ENCODE data around the gene ZNF276. TPM values are rescaled to one million over a fixed set of nuclear protein-coding genes. Genes with fewer than 3 reads are reported as not detected.

Gene ZNF276
- total RNA-seq, 1 donor from 2014 or later: 25.4 TPM

DNA sequence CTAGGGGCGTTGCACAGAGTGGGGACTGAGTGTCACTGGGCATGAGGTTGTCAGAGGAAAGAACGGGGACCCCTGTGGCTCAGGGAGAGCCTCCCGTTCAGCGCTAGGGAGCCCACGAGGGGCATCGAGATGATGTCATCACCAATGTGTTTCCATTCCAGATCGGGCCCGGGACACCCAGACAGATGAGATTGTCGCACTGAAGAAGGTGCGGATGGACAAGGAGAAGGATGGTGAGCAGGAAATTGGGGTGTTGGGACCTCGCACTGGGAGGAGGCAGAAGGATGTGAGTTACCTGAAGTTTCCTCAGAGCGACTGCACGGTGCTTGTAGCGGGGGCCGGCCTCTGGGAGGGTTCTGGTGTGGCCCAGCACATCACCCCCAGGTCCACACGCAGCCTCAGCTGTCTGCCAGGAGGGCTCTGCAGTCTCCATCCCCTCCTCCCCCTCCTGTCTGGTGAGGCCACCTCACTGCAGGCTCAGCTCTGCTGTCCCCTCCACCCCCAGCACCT, 30.9 kb upstream of the ZNF276 start:
- Mint-ChIP-seq H3K4me3 (ENCODE audit: unreplicated experiment) (peak overlapping the region; percentile 77), H3K4me1 (ENCODE audit: unreplicated experiment) (peaks cover 6% of the 10 kb centered on the region), H3K9me3 (ENCODE audit: unreplicated experiment) (no peaks in the 10 kb centered on the region), H3K27me3 (ENCODE audit: unreplicated experiment) (peaks cover 17% of the 10 kb centered on the region), H3K36me3 (ENCODE audit: low read depth, unreplicated experiment) (peaks cover 22% of the 10 kb centered on the region), H3K27ac (ENCODE audit: unreplicated experiment) (peak overlapping the region; percentile 18)
- TF ChIP-seq, protein P1, sequence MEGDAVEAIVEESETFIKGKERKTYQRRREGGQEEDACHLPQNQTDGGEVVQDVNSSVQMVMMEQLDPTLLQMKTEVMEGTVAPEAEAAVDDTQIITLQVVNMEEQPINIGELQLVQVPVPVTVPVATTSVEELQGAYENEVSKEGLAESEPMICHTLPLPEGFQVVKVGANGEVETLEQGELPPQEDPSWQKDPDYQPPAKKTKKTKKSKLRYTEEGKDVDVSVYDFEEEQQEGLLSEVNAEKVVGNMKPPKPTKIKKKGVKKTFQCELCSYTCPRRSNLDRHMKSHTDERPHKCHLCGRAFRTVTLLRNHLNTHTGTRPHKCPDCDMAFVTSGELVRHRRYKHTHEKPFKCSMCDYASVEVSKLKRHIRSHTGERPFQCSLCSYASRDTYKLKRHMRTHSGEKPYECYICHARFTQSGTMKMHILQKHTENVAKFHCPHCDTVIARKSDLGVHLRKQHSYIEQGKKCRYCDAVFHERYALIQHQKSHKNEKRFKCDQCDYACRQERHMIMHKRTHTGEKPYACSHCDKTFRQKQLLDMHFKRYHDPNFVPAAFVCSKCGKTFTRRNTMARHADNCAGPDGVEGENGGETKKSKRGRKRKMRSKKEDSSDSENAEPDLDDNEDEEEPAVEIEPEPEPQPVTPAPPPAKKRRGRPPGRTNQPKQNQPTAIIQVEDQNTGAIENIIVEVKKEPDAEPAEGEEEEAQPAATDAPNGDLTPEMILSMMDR (IDR thresholded peaks at IDR 0.05; ENCODE audit: unreplicated experiment): no peak
- no peak for DNase-seq (ENCODE audit: low spot score)

DNA sequence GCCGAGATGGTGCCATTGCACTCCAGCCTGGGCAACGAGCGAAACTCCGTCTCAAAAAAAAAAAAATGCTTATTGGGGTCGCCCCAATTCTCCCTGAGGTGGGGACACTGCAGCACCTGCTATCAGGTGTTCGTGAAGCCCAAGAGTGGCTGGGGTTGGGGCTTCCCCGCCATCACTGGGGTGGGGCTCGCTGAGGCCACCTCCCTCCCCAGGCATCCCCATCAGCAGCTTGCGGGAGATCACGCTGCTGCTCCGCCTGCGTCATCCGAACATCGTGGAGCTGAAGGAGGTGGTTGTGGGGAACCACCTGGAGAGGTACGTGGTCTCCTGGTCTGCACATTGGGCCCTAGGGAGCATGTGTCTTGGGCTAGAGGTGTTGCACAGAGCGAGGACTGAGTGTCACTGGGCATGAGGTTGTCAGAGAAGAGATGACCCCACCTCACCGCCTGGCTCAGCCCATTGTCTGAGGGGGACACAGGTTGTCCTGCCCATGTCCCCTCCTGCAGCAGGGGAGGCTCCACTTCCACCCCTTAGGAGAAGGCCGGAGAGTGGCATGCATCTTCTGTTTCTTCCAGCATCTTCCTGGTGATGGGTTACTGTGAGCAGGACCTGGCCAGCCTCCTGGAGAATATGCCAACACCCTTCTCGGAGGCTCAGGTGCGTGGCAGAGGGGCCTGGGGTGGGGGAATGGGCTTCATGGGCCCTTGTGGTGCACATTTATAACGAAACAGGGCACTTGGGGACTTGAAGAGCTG, 29.9 kb upstream of the ZNF276 start:
- TF ChIP-seq, protein P1 (IDR thresholded peaks at IDR 0.05; ENCODE audit: unreplicated experiment): no peak
- no peak for DNase-seq (ENCODE audit: low spot score)
- H3K4me1 Mint-ChIP-seq (ENCODE audit: unreplicated experiment): peaks cover 6% of the 10 kb centered on the region
- H3K27ac Mint-ChIP-seq (ENCODE audit: unreplicated experiment): no peak overlapping the region
- peaks cover 23% of the 10 kb centered on the region for H3K27me3 Mint-ChIP-seq (ENCODE audit: unreplicated experiment)
- H3K36me3 Mint-ChIP-seq (ENCODE audit: low read depth, unreplicated experiment): peaks cover 17% of the 10 kb centered on the region
- no peak overlapping the region for H3K4me3 Mint-ChIP-seq (ENCODE audit: unreplicated experiment)
- no peaks in the 10 kb centered on the region for H3K9me3 Mint-ChIP-seq (ENCODE audit: unreplicated experiment)

DNA sequence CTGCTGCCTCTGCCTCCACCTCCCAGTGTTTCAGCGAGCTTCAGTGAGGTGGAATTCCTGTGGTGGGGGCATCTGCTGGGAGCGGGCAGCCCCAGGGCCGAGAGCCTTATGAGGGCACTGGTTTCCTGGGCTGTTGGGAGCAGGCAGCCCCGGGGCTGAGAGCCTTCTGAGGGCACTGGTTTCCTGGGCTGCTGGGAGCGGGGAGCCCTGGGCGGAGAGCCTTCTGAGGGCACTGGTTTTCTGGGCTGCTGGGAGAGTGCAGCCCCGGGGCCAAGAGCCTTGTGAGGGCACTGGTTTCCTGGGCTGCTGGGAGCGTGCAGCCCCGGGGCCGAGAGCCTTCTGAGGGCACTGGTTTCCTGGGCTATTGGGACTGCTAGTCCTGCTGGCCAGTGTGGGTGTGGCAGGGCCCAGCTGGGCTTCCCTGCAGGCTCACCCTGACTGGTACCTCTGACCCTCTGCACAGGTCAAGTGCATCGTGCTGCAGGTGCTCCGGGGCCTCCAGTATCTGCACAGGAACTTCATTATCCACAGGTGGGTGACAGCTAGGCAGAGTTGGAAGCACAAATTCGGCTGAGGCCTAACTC, 29.3 kb upstream of the ZNF276 start:
- H3K36me3 Mint-ChIP-seq (ENCODE audit: low read depth, unreplicated experiment): peaks cover 17% of the 10 kb centered on the region
- TF ChIP-seq, protein P1 (IDR thresholded peaks at IDR 0.05; ENCODE audit: unreplicated experiment): no peak
- no peaks in the 10 kb centered on the region for H3K9me3 Mint-ChIP-seq (ENCODE audit: unreplicated experiment)
- peaks cover 23% of the 10 kb centered on the region for H3K27me3 Mint-ChIP-seq (ENCODE audit: unreplicated experiment)
- H3K27ac Mint-ChIP-seq (ENCODE audit: unreplicated experiment): no peak overlapping the region
- no peak overlapping the region for H3K4me3 Mint-ChIP-seq (ENCODE audit: unreplicated experiment)
- H3K4me1 Mint-ChIP-seq (ENCODE audit: unreplicated experiment): peaks cover 6% of the 10 kb centered on the region
- DNase-seq (ENCODE audit: low spot score): no peak

DNA sequence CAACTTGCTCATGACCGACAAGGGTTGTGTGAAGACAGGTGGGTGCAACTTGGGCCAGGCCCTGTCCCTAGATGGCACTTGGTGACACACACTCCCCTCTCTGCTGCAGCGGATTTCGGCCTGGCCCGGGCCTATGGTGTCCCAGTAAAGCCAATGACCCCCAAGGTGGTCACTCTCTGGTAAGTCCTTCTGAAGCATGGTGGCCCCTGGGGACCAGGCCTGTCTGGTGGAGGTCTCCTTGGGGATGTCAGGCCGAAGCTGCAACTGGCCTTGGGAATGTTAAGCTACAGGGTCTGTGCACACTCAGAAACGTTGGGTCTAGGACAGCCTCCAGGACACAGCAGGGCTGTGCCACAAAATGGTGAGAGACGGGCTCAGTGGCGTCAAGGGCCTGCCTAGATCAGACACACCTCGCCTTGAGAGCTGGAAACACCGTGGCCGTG, 28.0 kb upstream of the ZNF276 start:
- peaks cover 15% of the 10 kb centered on the region for H3K36me3 Mint-ChIP-seq (ENCODE audit: low read depth, unreplicated experiment)
- H3K4me1 Mint-ChIP-seq (ENCODE audit: unreplicated experiment): no peaks in the 10 kb centered on the region
- H3K9me3 Mint-ChIP-seq (ENCODE audit: unreplicated experiment): no peaks in the 10 kb centered on the region
- peaks cover 19% of the 10 kb centered on the region for H3K27me3 Mint-ChIP-seq (ENCODE audit: unreplicated experiment)
- no peak for DNase-seq (ENCODE audit: low spot score)
- no peak overlapping the region for H3K4me3 Mint-ChIP-seq (ENCODE audit: unreplicated experiment)
- TF ChIP-seq, protein P1 (IDR thresholded peaks at IDR 0.05; ENCODE audit: unreplicated experiment): no peak
- no peak overlapping the region for H3K27ac Mint-ChIP-seq (ENCODE audit: unreplicated experiment)
